Mesendoderm (in vitro differentiated cells): ENCODE results near the gene SULT1C2.

Experiments used
- DNase-seq: peaks from one replicate; pipeline ENCODE4 v3.0.0; 2013
- H2AK5ac ChIP-seq: 2 replicates; pipeline ENCODE4 v1.6.1; 2013; ENCODE audit warnings: low read length, inconsistent platforms
- H2BK120ac ChIP-seq: 2 replicates; pipeline ENCODE4 v1.6.1; 2013; ENCODE audit warnings: low read depth, mild to moderate bottlenecking, low read length, moderate library complexity, mixed read lengths
- H2BK15ac ChIP-seq: replicated peaks from 2 replicates; pipeline ENCODE4 v1.6.1; 2013; ENCODE audit warnings: low read depth, mild to moderate bottlenecking, moderate library complexity
- H2BK5ac ChIP-seq: 2 replicates; pipeline ENCODE4 v1.6.1; 2013; ENCODE audit warnings: low read length, inconsistent platforms
- H3K18ac ChIP-seq: 2 replicates; pipeline ENCODE4 v1.6.1; 2013; ENCODE audit warnings: mild to moderate bottlenecking, low read length, mixed read lengths
- H3K23ac ChIP-seq: one replicate; pipeline ENCODE4 v1.6.1; 2013; ENCODE audit warnings: low read length
- H3K27ac ChIP-seq: 2 replicates; pipeline ENCODE4 v1.5.1; 2013; ENCODE audit warnings: low read depth, mild to moderate bottlenecking, inconsistent platforms, low read length, moderate library complexity
- H3K27me3 ChIP-seq: 2 replicates; pipeline ENCODE4 v1.6.1; 2013; ENCODE audit warnings: low read length, control low read depth, mild to moderate bottlenecking, inconsistent platforms; ENCODE audit not compliant: insufficient read depth, poor library complexity
- H3K36me3 ChIP-seq: 2 replicates; pipeline ENCODE4 v1.6.1; 2013; ENCODE audit warnings: low read length, inconsistent platforms; ENCODE audit not compliant: control insufficient read depth, insufficient read depth
- H3K4ac ChIP-seq: one replicate; pipeline ENCODE4 v1.6.1; 2013; ENCODE audit warnings: low read depth, mild to moderate bottlenecking, low read length, moderate library complexity
- H3K4me1 ChIP-seq: 2 replicates; pipeline ENCODE4 v1.6.1; 2013; ENCODE audit warnings: low read depth, low read length, inconsistent platforms; ENCODE audit not compliant: control insufficient read depth
- H3K4me2 ChIP-seq: 2 replicates; pipeline ENCODE4 v1.6.1; 2013; ENCODE audit warnings: low read length
- H3K4me3 ChIP-seq: 2 replicates; pipeline ENCODE4 v1.5.1; 2013; ENCODE audit warnings: mild to moderate bottlenecking, low read length
- H3K56ac ChIP-seq: one replicate; pipeline ENCODE4 v1.6.1; 2013; ENCODE audit warnings: low read length
- H3K79me1 ChIP-seq: 2 replicates; pipeline ENCODE4 v1.6.1; 2013; ENCODE audit warnings: low read length, inconsistent platforms
- H3K79me2 ChIP-seq: 2 replicates; pipeline ENCODE4 v1.6.1; 2013; ENCODE audit warnings: mild to moderate bottlenecking, low read length; ENCODE audit not compliant: control insufficient read depth, insufficient read depth
- H3K9ac ChIP-seq: 2 replicates; pipeline ENCODE4 v1.6.1; 2013; ENCODE audit warnings: low read length, inconsistent platforms
- H4K5ac ChIP-seq: one replicate; pipeline ENCODE4 v1.6.1; 2013; ENCODE audit warnings: low read length
- H4K8ac ChIP-seq: one replicate; pipeline ENCODE4 v1.6.1; 2013; ENCODE audit warnings: low read depth, mild to moderate bottlenecking, control low read depth, low read length, moderate library complexity
- WGBS: extraction: QIAGEN DNeasy Blood & Tissue Kit; methylation state at CpG from one replicate; pipeline ENCODE4 v1.1.7; 2013; ENCODE audit warnings: low lambda C conversion rate, missing lambda C conversion rate; ENCODE audit not compliant: insufficient coverage; ENCODE audit errors: extremely low coverage; 5-methylcytosine and 5-hydroxymethylcytosine counted together

SULT1C2 gene

GRCh38 chr2:108346827-108347226 is 58.1 kb downstream of the SULT1C2 start:
- Histone ChIP-seq H3K36me3 (no peaks in the 10 kb centered on the region), H3K4ac (no peak overlapping the region), H2BK5ac (no peak overlapping the region), H2BK15ac (no peak overlapping the region), H4K8ac (no peak overlapping the region), H3K18ac (no peak overlapping the region), H3K27ac (no peak overlapping the region), H3K9ac (no peak overlapping the region), H2BK120ac (no peak overlapping the region), H3K4me2 (no peak overlapping the region), H3K4me1 (no peaks in the 10 kb centered on the region), H3K56ac (no peak overlapping the region), H3K79me2 (no peaks in the 10 kb centered on the region), H3K23ac (no peak overlapping the region), H3K79me1 (no peaks in the 10 kb centered on the region), H3K4me3 (no peak overlapping the region), H2AK5ac (no peak overlapping the region), H3K27me3 (no peaks in the 10 kb centered on the region), H4K5ac (no peak overlapping the region)
- no peak for DNase-seq
- WGBS: no CpG with 5 or more reads among the region's 3 CpGs

- Histone ChIP-seq H2BK120ac (no peak overlapping the region), H3K4me2 (no peak overlapping the region), H3K23ac (no peak overlapping the region), H3K4me3 (no peak overlapping the region), H2BK5ac (no peak overlapping the region), H3K79me1 (no peaks in the 10 kb centered on the region), H3K4ac (no peak overlapping the region), H2AK5ac (no peak overlapping the region), H3K27ac (no peak overlapping the region), H3K18ac (peak overlapping the region; percentile 32), H4K8ac (no peak overlapping the region), H4K5ac (no peak overlapping the region), H3K4me1 (no peaks in the 10 kb centered on the region), H3K79me2 (no peaks in the 10 kb centered on the region), H3K36me3 (no peaks in the 10 kb centered on the region), H3K56ac (no peak overlapping the region), H3K9ac (no peak overlapping the region), H3K27me3 (no peaks in the 10 kb centered on the region), H2BK15ac (no peak overlapping the region)
- WGBS: no CpG with 5 or more reads among the region's 3 CpGs
- no peak for DNase-seq
Measured at GRCh38 chr2:108347786-108348185, 59.1 kb downstream of the SULT1C2 start.

GRCh38 chr2:108348816-108349570 is 60.3 kb downstream of the SULT1C2 start:
- H3K18ac ChIP-seq: no peak overlapping the region
- H3K4me2 ChIP-seq: no peak overlapping the region
- H4K5ac ChIP-seq: no peak overlapping the region
- no peaks in the 10 kb centered on the region for H3K27me3 ChIP-seq
- no peaks in the 10 kb centered on the region for H3K4me1 ChIP-seq
- DNase-seq: no peak
- whole genome bisulfite sequencing: no CpG with 5 or more reads among the region's 5 CpGs
- H4K8ac ChIP-seq: no peak overlapping the region
- H3K79me1 ChIP-seq: no peaks in the 10 kb centered on the region
- no peak overlapping the region for H2AK5ac ChIP-seq
- H2BK5ac ChIP-seq: no peak overlapping the region
- no peaks in the 10 kb centered on the region for H3K36me3 ChIP-seq
- H3K56ac ChIP-seq: no peak overlapping the region
- no peak overlapping the region for H2BK120ac ChIP-seq
- H3K79me2 ChIP-seq: no peaks in the 10 kb centered on the region
- no peak overlapping the region for H3K4me3 ChIP-seq
- no peak overlapping the region for H3K27ac ChIP-seq
- H3K23ac ChIP-seq: no peak overlapping the region
- H3K9ac ChIP-seq: no peak overlapping the region
- no peak overlapping the region for H2BK15ac ChIP-seq
- H3K4ac ChIP-seq: no peak overlapping the region

GRCh38 chr2:108349571-108349928 is 60.9 kb downstream of the SULT1C2 start:
- H3K9ac ChIP-seq: no peak overlapping the region
- H3K27me3 ChIP-seq: no peaks in the 10 kb centered on the region
- no peak overlapping the region for H3K4ac ChIP-seq
- H3K23ac ChIP-seq: no peak overlapping the region
- H2BK120ac ChIP-seq: no peak overlapping the region
- DNase-seq: no peak
- H4K8ac ChIP-seq: no peak overlapping the region
- H3K79me1 ChIP-seq: no peaks in the 10 kb centered on the region
- no peak overlapping the region for H2BK15ac ChIP-seq
- H3K18ac ChIP-seq: no peak overlapping the region
- H3K56ac ChIP-seq: no peak overlapping the region
- no peaks in the 10 kb centered on the region for H3K36me3 ChIP-seq
- no peak overlapping the region for H3K4me3 ChIP-seq
- no peak overlapping the region for H2AK5ac ChIP-seq
- H3K79me2 ChIP-seq: no peaks in the 10 kb centered on the region
- no CpG with 5 or more reads among the region's 2 CpGs for WGBS
- no peaks in the 10 kb centered on the region for H3K4me1 ChIP-seq
- H2BK5ac ChIP-seq: no peak overlapping the region
- H3K4me2 ChIP-seq: no peak overlapping the region
- no peak overlapping the region for H3K27ac ChIP-seq
- no peak overlapping the region for H4K5ac ChIP-seq

- no peak overlapping the region for H3K56ac ChIP-seq
- H2AK5ac ChIP-seq: no peak overlapping the region
- no peak overlapping the region for H4K5ac ChIP-seq
- no peak overlapping the region for H3K27ac ChIP-seq
- H3K4me2 ChIP-seq: no peak overlapping the region
- no peak overlapping the region for H2BK15ac ChIP-seq
- no peak overlapping the region for H4K8ac ChIP-seq
- H3K36me3 ChIP-seq: no peaks in the 10 kb centered on the region
- H3K4ac ChIP-seq: no peak overlapping the region
- no peak for DNase-seq
- H3K79me1 ChIP-seq: no peaks in the 10 kb centered on the region
- no peaks in the 10 kb centered on the region for H3K27me3 ChIP-seq
- H3K4me3 ChIP-seq: no peak overlapping the region
- no peak overlapping the region for H3K9ac ChIP-seq
- no peaks in the 10 kb centered on the region for H3K4me1 ChIP-seq
- H3K79me2 ChIP-seq: no peaks in the 10 kb centered on the region
- H2BK120ac ChIP-seq: no peak overlapping the region
- H2BK5ac ChIP-seq: no peak overlapping the region
- no peak overlapping the region for H3K18ac ChIP-seq
- H3K23ac ChIP-seq: no peak overlapping the region
Measured at GRCh38 chr2:108351889-108352288, 63.2 kb downstream of the SULT1C2 start.

- Histone ChIP-seq H3K27me3 (no peaks in the 10 kb centered on the region), H4K5ac (no peak overlapping the region), H3K4ac (peak overlapping the region; percentile 31), H2BK120ac (no peak overlapping the region), H3K4me3 (no peak overlapping the region), H4K8ac (no peak overlapping the region), H3K36me3 (no peaks in the 10 kb centered on the region), H2AK5ac (no peak overlapping the region), H3K4me1 (no peaks in the 10 kb centered on the region), H3K79me1 (no peaks in the 10 kb centered on the region), H2BK5ac (no peak overlapping the region), H3K9ac (no peak overlapping the region), H3K18ac (no peak overlapping the region), H3K56ac (no peak overlapping the region), H2BK15ac (no peak overlapping the region), H3K79me2 (no peaks in the 10 kb centered on the region), H3K4me2 (no peak overlapping the region), H3K27ac (no peak overlapping the region), H3K23ac (no peak overlapping the region)
- WGBS: no CpG with 5 or more reads among the region's 5 CpGs
- no peak for DNase-seq
Measured at GRCh38 chr2:108354136-108354535, 65.4 kb downstream of the SULT1C2 start.
